SU-DHL-6 (cell line): Measurements from ENCODE around the gene HS3ST6.

Experiments used
- EZH2phosphoT487 ChIP-seq: fragments of 200-600 bp; sonication (generic), shearing (Covaris generic); conservative IDR thresholded peaks from 2 replicates; pipeline ENCODE4 v1.6.1; 2018; ENCODE audit warnings: mild to moderate bottlenecking, antibody characterized with exemption, low read length, moderate library complexity, mixed read lengths
- TF ChIP-seq, protein P1 (sequence below): fragments of 200-600 bp; sonication (generic); IDR thresholded peaks from one replicate; pipeline ENCODE4 v1.5.1; 2017; ENCODE audit warnings: antibody characterized with exemption, mild to moderate bottlenecking, low read length, moderate library complexity; ENCODE audit not compliant: insufficient read depth, poor library complexity, severe bottlenecking

DNA sequence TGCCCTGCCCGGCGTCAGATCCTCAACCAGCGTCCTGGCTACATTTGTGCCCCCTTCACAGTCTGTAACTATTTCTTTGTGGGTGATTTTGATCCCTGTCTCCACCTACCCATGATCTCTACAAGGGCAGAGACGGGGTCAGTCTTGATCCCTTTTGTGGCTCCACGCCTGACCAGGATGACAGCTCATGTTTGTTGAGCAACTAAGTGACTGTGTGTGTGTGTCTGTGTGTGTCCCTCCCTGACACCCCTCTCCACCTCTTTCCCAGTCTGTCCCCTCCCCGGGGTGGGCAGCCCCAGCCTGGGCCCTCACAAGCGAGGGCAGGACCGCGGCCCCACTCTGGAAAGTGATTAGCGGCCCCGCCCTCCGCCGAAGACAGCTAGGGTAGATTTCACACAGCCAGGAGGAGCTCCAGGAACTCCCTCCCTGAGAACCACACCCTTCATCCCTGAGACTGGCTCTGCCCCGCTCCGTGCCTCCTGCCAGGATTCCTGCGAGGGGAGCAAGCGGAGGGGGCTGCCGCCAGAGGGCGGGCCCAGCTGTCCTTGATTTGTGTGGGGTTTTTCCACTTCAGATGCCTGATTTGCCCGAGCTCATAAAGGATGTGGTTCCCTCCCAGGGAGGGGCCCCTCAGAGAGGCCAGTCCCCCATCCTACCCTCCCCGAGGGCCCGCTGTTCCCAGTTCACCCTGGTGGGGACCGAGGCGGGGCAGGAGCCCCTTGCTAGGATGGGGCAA, 5.3 kb upstream of the HS3ST6 start:
- TF ChIP-seq, protein P1, sequence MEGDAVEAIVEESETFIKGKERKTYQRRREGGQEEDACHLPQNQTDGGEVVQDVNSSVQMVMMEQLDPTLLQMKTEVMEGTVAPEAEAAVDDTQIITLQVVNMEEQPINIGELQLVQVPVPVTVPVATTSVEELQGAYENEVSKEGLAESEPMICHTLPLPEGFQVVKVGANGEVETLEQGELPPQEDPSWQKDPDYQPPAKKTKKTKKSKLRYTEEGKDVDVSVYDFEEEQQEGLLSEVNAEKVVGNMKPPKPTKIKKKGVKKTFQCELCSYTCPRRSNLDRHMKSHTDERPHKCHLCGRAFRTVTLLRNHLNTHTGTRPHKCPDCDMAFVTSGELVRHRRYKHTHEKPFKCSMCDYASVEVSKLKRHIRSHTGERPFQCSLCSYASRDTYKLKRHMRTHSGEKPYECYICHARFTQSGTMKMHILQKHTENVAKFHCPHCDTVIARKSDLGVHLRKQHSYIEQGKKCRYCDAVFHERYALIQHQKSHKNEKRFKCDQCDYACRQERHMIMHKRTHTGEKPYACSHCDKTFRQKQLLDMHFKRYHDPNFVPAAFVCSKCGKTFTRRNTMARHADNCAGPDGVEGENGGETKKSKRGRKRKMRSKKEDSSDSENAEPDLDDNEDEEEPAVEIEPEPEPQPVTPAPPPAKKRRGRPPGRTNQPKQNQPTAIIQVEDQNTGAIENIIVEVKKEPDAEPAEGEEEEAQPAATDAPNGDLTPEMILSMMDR = no peak
- no peak for TF ChIP-seq EZH2phosphoT487
